ENCODE results near the gene SERINC5. TPM values are rescaled to one million over a fixed set of nuclear protein-coding genes. Genes with fewer than 3 reads are reported as not detected.

The SERINC5 gene
- total and polyA plus RNA-seq, 2 of the 4 experiments (the other 2 are of a cell fraction): 5.0 to 8.1 TPM

- intact Hi-C loops (cut with micrococcal nuclease): no loop called here
- ATAC-seq (ENCODE audit: low read depth) (no peak), DNase-seq (no peak)
- Histone ChIP-seq H2BK120ac (ENCODE audit: low read depth, low read length) (no peak overlapping the region), H2BK20ac (ENCODE audit: low read depth, low read length) (no peak overlapping the region), H2BK15ac (ENCODE audit: low read depth, low read length) (no peak overlapping the region), H3K18ac (ENCODE audit: low read depth, low read length) (no peak overlapping the region), H3K27ac (ENCODE audit: insufficient read depth, low read length) (no peak overlapping the region), H2AK9ac (replicated peaks; ENCODE audit: low read depth, low read length, poor library complexity) (no peak overlapping the region), H3K36me3 (ENCODE audit: control insufficient read depth, insufficient read depth, low read length) (no peaks in the 10 kb centered on the region), H3K4me1 (ENCODE audit: control insufficient read depth, insufficient read depth, low read length) (no peaks in the 10 kb centered on the region), H3K4me2 (ENCODE audit: low read depth, low read length) (no peak overlapping the region), H3K23ac (ENCODE audit: low read depth, low read length) (no peak overlapping the region), H3K14ac (replicated peaks; ENCODE audit: low read depth, low read length) (no peak overlapping the region), H2AFZ (replicated peaks; ENCODE audit: low read length, poor library complexity) (no peak overlapping the region), H3K79me1 (ENCODE audit: low read depth in 1 of 2, low read length in 2 of 2) (no peaks in the 10 kb centered on the region), H3K4ac (ENCODE audit: low read depth, low read length) (no peak overlapping the region), H4K8ac (ENCODE audit: low read depth in 2 of 2, low read length in 2 of 2) (no peak overlapping the region), H3K9me3 (ENCODE audit: control insufficient read depth, insufficient read depth, low read length) (no peaks in the 10 kb centered on the region), H2AK5ac (ENCODE audit: low read depth, low read length) (no peak overlapping the region), H3K9me1 (ENCODE audit: insufficient read depth, low read length) (no peaks in the 10 kb centered on the region), H4K20me1 (ENCODE audit: insufficient read depth, low read length) (no peaks in the 10 kb centered on the region), H3K56ac (ENCODE audit: extremely low read depth, insufficient read depth, low read length) (no peak overlapping the region), H2BK5ac (ENCODE audit: low read depth, low read length, poor library complexity, severe bottlenecking) (no peak overlapping the region), H3K4me3 (ENCODE audit: insufficient read depth, low read depth, low read length) (no peak overlapping the region), H4K5ac (ENCODE audit: low read depth, low read length) (no peak overlapping the region), H3K9ac (ENCODE audit: low read depth, low read length) (no peak overlapping the region), H4K91ac (ENCODE audit: insufficient read depth, low read depth, low read length) (no peak overlapping the region), H3K27me3 (ENCODE audit: control insufficient read depth, insufficient read depth, low read length) (peaks cover 2% of the 10 kb centered on the region; the same call in 1 of the 2 replicates)
- in situ Hi-C loops (cut with MboI; ENCODE audit: low sequenced_read_pairs): no loop called here
- CTCF ChIA-PET: no interaction called here
- POLR2A ChIA-PET (ENCODE audit: unreplicated experiment): no interaction called here
- BruUV-seq (replicated peaks): no TSS peak
- WGBS, 2 experiments (ENCODE audit: extremely low coverage in 2 of 2, insufficient read length in 1 of 2): 59% methylated on average over 5 of the region's 8 CpGs; no CpG with 5 or more reads in 1 of the 2 experiments
- dilution Hi-C loops (cut with HindIII; ENCODE audit: low sequenced_read_pairs, unreplicated experiment): no loop called here
- TF ChIP-seq MAFK (IDR thresholded peaks at IDR 0.05; ENCODE audit: low read depth, low read length) (no peak), RAD21 (IDR thresholded peaks at IDR 0.05; ENCODE audit: low read length) (no peak), CHD1 (IDR thresholded peaks at IDR 0.05; ENCODE audit: low read depth, low read length) (no peak), USF2 (IDR thresholded peaks at IDR 0.05; ENCODE audit: low read depth, low read length) (no peak), MAZ (IDR thresholded peaks at IDR 0.05; ENCODE audit: borderline replicate concordance, low read depth, low read length) (no peak), CTCF (conservative IDR thresholded peaks at IDR 0.05; ENCODE audit: low read depth, low read length) (no peak), RCOR1 (IDR thresholded peaks at IDR 0.05; ENCODE audit: insufficient replicate concordance, low read length) (no peak)
These were observed 43.8 kb upstream of the SERINC5 start for GRCh38 chr5:80299601-80300000.
